CD4-positive, CD25-positive, alpha-beta regulatory T cell (primary cell): ENCODE results near the gene APOC4. TPM values are rescaled to one million over a fixed set of nuclear protein-coding genes. Genes with fewer than 3 reads are reported as not detected.

Experiments used
- ATAC-seq, 2 donors: fragments of 150-1000 bp; cut with Tn5 transposase; one replicate each; pipeline ENCODE4 v1.10.0; 2021; ENCODE audit warnings: low read depth in 2 of 2, moderate number of reproducible peaks in 2 of 2, moderate library complexity in 1 of 2
- DNase-seq, 3 donors: peaks; one replicate each; pipeline versions ENCODE4 v3.0.0 to v3.0.0-alpha.2; 2012 to 2022; ENCODE audit warnings: mixed read lengths in 1 of 3
- H3K27ac ChIP-seq: one replicate; pipeline ENCODE4 v1.7.0; 2013; ENCODE audit warnings: mild to moderate bottlenecking, low read length; ENCODE audit not compliant: insufficient read depth, poor library complexity, severe bottlenecking
- H3K27me3 ChIP-seq: one replicate; pipeline ENCODE4 v1.7.0; 2013; ENCODE audit warnings: low read length; ENCODE audit not compliant: control insufficient read depth, insufficient read depth
- H3K36me3 ChIP-seq: one replicate; pipeline ENCODE4 v1.7.0; 2013; ENCODE audit warnings: mild to moderate bottlenecking, low read length, moderate library complexity; ENCODE audit not compliant: control insufficient read depth, insufficient read depth
- H3K4me1 ChIP-seq: 2 replicates; pipeline ENCODE4 v1.7.0; 2013; ENCODE audit warnings: mild to moderate bottlenecking, low read length; ENCODE audit not compliant: insufficient read depth, control insufficient read depth, poor library complexity, severe bottlenecking
- H3K4me3 ChIP-seq: one replicate; pipeline ENCODE4 v1.7.0; 2013; ENCODE audit warnings: low read depth, mild to moderate bottlenecking, low read length, moderate library complexity
- H3K9me3 ChIP-seq, 2 experiments: 1 replicate in 1 of 2; 2 replicates in 1 of 2; pipeline ENCODE4 v1.7.0; 2013; ENCODE audit warnings: low read length in 2 of 2, mild to moderate bottlenecking in 1 of 2, moderate library complexity in 1 of 2; ENCODE audit not compliant: control insufficient read depth in 2 of 2
- H3K27ac Mint-ChIP-seq, 3 donors: one replicate each; pipeline ENCODE4 v1.8.0; 2020 to 2022; ENCODE audit warnings: mild to moderate bottlenecking in 3 of 3, mixed read lengths in 3 of 3, moderate library complexity in 2 of 3
- H3K27me3 Mint-ChIP-seq: one replicate; pipeline ENCODE4 v1.8.0; 2022; ENCODE audit warnings: mild to moderate bottlenecking, mixed read lengths
- H3K36me3 Mint-ChIP-seq: one replicate; pipeline ENCODE4 v1.8.0; 2020; ENCODE audit warnings: mixed read lengths
- H3K4me1 Mint-ChIP-seq, 4 donors: one replicate each; pipeline ENCODE4 v1.8.0; 2020 to 2022; ENCODE audit warnings: mixed read lengths in 4 of 4, mild to moderate bottlenecking in 1 of 4
- H3K4me3 Mint-ChIP-seq, 4 donors: one replicate each; pipeline ENCODE4 v1.8.0; 2020 to 2022; ENCODE audit warnings: mild to moderate bottlenecking in 4 of 4, mixed read lengths in 4 of 4, moderate library complexity in 3 of 4
- H3K9me3 Mint-ChIP-seq, 7 donors: one replicate each; pipeline ENCODE4 v1.8.0; 2020 to 2022; ENCODE audit warnings: mixed read lengths in 7 of 7, mild to moderate bottlenecking in 3 of 7, moderate library complexity in 2 of 7
- polyA plus RNA-seq, 4 donors: library from polyadenylated mRNA; unstranded; fragments of 300-500 nt; fragmentation: Illumina TruSeq; gene quantifications; one replicate each; pipeline ENCODE4 v1.2.3, GENCODE V29; 2021
- total RNA-seq: library from RNA; stranded (reverse); gene quantifications from one replicate; pipeline ENCODE4 v1.2.3, GENCODE V29; 2022

APOC4 gene
- total and polyA plus RNA-seq, 5 donors from 2014 or later: not detected

GRCh38 chr19:44903216-44903601, 38.8 kb upstream of the APOC4 start:
- no peak overlapping the region for H3K27ac Mint-ChIP-seq
- H3K27ac ChIP-seq: no peak overlapping the region

GRCh38 chr19:44903602-44904425, 38.2 kb upstream of the APOC4 start:
- no peaks in the 10 kb centered on the region for H3K9me3 ChIP-seq
- peak; percentile 57 to 71 (median 64) for DNase-seq
- ATAC-seq: peak in 1 of 2 donors; percentile 58
- Mint-ChIP-seq H3K27me3 (peaks cover 26% of the 10 kb centered on the region), H3K27ac (no peak overlapping the region), H3K4me3 (no peak overlapping the region), H3K4me1 (peaks cover 0 to 15% (median 3%) of the 10 kb centered on the region in 4 donors), H3K9me3 (no peaks in the 10 kb centered on the region), H3K36me3 (no peaks in the 10 kb centered on the region)
- H3K27ac ChIP-seq: no peak overlapping the region
- no peak overlapping the region for H3K4me3 ChIP-seq
- H3K4me1 ChIP-seq: peaks cover 3% of the 10 kb centered on the region
- H3K27me3 ChIP-seq: no peaks in the 10 kb centered on the region
- peaks cover 21% of the 10 kb centered on the region for H3K36me3 ChIP-seq

More at GRCh38 chr19:44903216-44903601, 38.8 kb upstream of the APOC4 start:
- no peak for ATAC-seq
- no peaks in the 10 kb centered on the region for H3K9me3 ChIP-seq
- H3K9me3 Mint-ChIP-seq: no peaks in the 10 kb centered on the region
- H3K4me1 ChIP-seq: peaks cover 3% of the 10 kb centered on the region
- peaks cover 0 to 15% (median 3%) of the 10 kb centered on the region in 4 donors for H3K4me1 Mint-ChIP-seq
- no peaks in the 10 kb centered on the region for H3K27me3 ChIP-seq
- H3K27me3 Mint-ChIP-seq: peaks cover 26% of the 10 kb centered on the region
- DNase-seq: no peak
- no peak overlapping the region for H3K4me3 Mint-ChIP-seq
- H3K36me3 Mint-ChIP-seq: peaks cover under 1% of the 10 kb centered on the region
- no peak overlapping the region for H3K4me3 ChIP-seq
- peaks cover 23% of the 10 kb centered on the region for H3K36me3 ChIP-seq

GRCh38 chr19:44904426-44904994, 37.5 kb upstream of the APOC4 start:
- Mint-ChIP-seq H3K9me3 (no peaks in the 10 kb centered on the region), H3K4me3 (no peak overlapping the region), H3K4me1 (peaks cover 0 to 15% (median 3%) of the 10 kb centered on the region in 4 donors), H3K36me3 (no peaks in the 10 kb centered on the region), H3K27ac (no peak overlapping the region), H3K27me3 (peaks cover 30% of the 10 kb centered on the region)
- Histone ChIP-seq H3K9me3 (no peaks in the 10 kb centered on the region), H3K36me3 (peaks cover 21% of the 10 kb centered on the region), H3K4me3 (no peak overlapping the region), H3K27me3 (no peaks in the 10 kb centered on the region), H3K4me1 (peaks cover 3% of the 10 kb centered on the region), H3K27ac (no peak overlapping the region)
- ATAC-seq (no peak), DNase-seq (no peak)

GRCh38 chr19:44905437-44906160, 36.4 kb upstream of the APOC4 start, which contains the start of gene APOE:
APOE (plus strand) TSS chr19:44905796; CDS start chr19:44906625, 829 bp downstream.
- Histone ChIP-seq H3K9me3 (no peaks in the 10 kb centered on the region), H3K4me3 (no peak within 1 kb of the TSS), H3K27me3 (no peaks in the 10 kb centered on the region), H3K4me1 (peaks cover 3% of the 10 kb centered on the region), H3K27ac (no peak within 1 kb of the TSS), H3K36me3 (peaks cover 19% of the 10 kb centered on the region)
- Mint-ChIP-seq H3K27ac (no peak within 1 kb of the TSS), H3K9me3 (no peaks in the 10 kb centered on the region), H3K27me3 (peaks cover 35% of the 10 kb centered on the region), H3K4me3 (peak within 1 kb of the TSS in 1 of 4 donors; percentile 60), H3K36me3 (no peaks in the 10 kb centered on the region), H3K4me1 (peaks cover 0 to 15% (median 3%) of the 10 kb centered on the region in 4 donors)
- DNase-seq (no peak), ATAC-seq (no peak)

- Histone ChIP-seq H3K27ac (no peak overlapping the region), H3K36me3 (peaks cover 6% of the 10 kb centered on the region), H3K4me1 (peaks cover 3% of the 10 kb centered on the region), H3K4me3 (no peak overlapping the region), H3K27me3 (no peaks in the 10 kb centered on the region), H3K9me3 (no peaks in the 10 kb centered on the region)
- H3K9me3 Mint-ChIP-seq: no peaks in the 10 kb centered on the region
- DNase-seq: no peak
- peaks cover 0 to 13% (median 3%) of the 10 kb centered on the region in 4 donors for H3K4me1 Mint-ChIP-seq
- ATAC-seq: no peak
- H3K27me3 Mint-ChIP-seq: peaks cover 41% of the 10 kb centered on the region
- H3K36me3 Mint-ChIP-seq: no peaks in the 10 kb centered on the region
- no peak overlapping the region for H3K4me3 Mint-ChIP-seq
- no peak overlapping the region for H3K27ac Mint-ChIP-seq
These were observed 34.4 kb upstream of the APOC4 start for GRCh38 chr19:44907613-44908012.

GRCh38 chr19:44908074-44908835, 33.8 kb upstream of the APOC4 start:
- Histone ChIP-seq H3K4me3 (no peak overlapping the region), H3K27ac (no peak overlapping the region), H3K36me3 (peaks cover under 1% of the 10 kb centered on the region), H3K4me1 (peaks cover 3% of the 10 kb centered on the region), H3K27me3 (no peaks in the 10 kb centered on the region), H3K9me3 (no peaks in the 10 kb centered on the region)
- H3K36me3 Mint-ChIP-seq: no peaks in the 10 kb centered on the region
- DNase-seq (no peak), ATAC-seq (no peak)
- H3K4me1 Mint-ChIP-seq: peaks cover 0 to 13% (median 6%) of the 10 kb centered on the region in 4 donors
- peak overlapping the region in 1 of 4 donors; percentile 11 for H3K4me3 Mint-ChIP-seq
- no peaks in the 10 kb centered on the region for H3K9me3 Mint-ChIP-seq
- H3K27ac Mint-ChIP-seq: no peak overlapping the region
- H3K27me3 Mint-ChIP-seq: peaks cover 47% of the 10 kb centered on the region

- Mint-ChIP-seq H3K36me3 (no peaks in the 10 kb centered on the region), H3K4me1 (peaks cover 0 to 13% (median 5%) of the 10 kb centered on the region in 4 donors), H3K4me3 (no peak overlapping the region), H3K9me3 (no peaks in the 10 kb centered on the region), H3K27me3 (peaks cover 53% of the 10 kb centered on the region), H3K27ac (no peak overlapping the region)
- no peaks in the 10 kb centered on the region for H3K36me3 ChIP-seq
- H3K4me3 ChIP-seq: no peak overlapping the region
- no peak for ATAC-seq
- H3K9me3 ChIP-seq: no peaks in the 10 kb centered on the region
- peaks cover 3% of the 10 kb centered on the region for H3K4me1 ChIP-seq
- no peak for DNase-seq
- H3K27ac ChIP-seq: no peak overlapping the region
- no peaks in the 10 kb centered on the region for H3K27me3 ChIP-seq
These were observed 33.2 kb upstream of the APOC4 start for GRCh38 chr19:44908836-44909261.
